SK-N-SH (cell line): Measurements from ENCODE around the gene GUCA2B. TPM values are rescaled to one million over a fixed set of nuclear protein-coding genes. Genes with fewer than 3 reads are reported as not detected.

ENCODE experiments used
- CTCF ChIA-PET: fragments of 300-600, 350-600 bp; formaldehyde crosslinking; extraction: SDS; loops from one replicate; lab custom pipeline; 2021; lab: Yijun Ruan, JAX
- POLR2A ChIA-PET: fragments of 350-600 bp; sonication (Branson Sonifier 250); formaldehyde crosslinking; extraction: SDS; loops from one replicate; lab custom pipeline; 2020; ENCODE audit warnings: antibody characterized with exemption, inconsistent platforms; lab: Yijun Ruan, JAX
- DNase-seq: peaks from one replicate; pipeline ENCODE4 v3.0.0; 2012
- H2AFZ ChIP-seq: fragments of 200-600 bp; sonication (generic); 2 replicates; pipeline ENCODE4 v1.8.1; 2016; ENCODE audit warnings: antibody characterized with exemption, mild to moderate bottlenecking, low read depth
- H3F3A ChIP-seq: fragments of 200-600 bp; sonication (generic); replicated peaks from 2 replicates; pipeline ENCODE3; 2016; ENCODE audit warnings: antibody characterized with exemption, mild to moderate bottlenecking; ENCODE audit not compliant: insufficient read depth
- H3K27ac ChIP-seq, 2 experiments: fragments of 200-500 bp in 1 of 2; fragments of 200-600 bp in 1 of 2; sonication (Bioruptor generic) in 1 of 2; sonication (generic), shearing (Covaris generic) in 1 of 2; 2 replicates each; pipeline versions ENCODE4 v1.5.1 to v1.6.1; 2014 to 2016; ENCODE audit warnings: low read depth in 2 of 2, inconsistent platforms in 1 of 2, low read length in 1 of 2, mild to moderate bottlenecking in 1 of 2, mixed read lengths in 1 of 2
- H3K27me3 ChIP-seq: fragments of 200-600 bp; sonication (generic), shearing (Covaris generic); 2 replicates; pipeline ENCODE4 v1.6.1; 2016; ENCODE audit warnings: mixed run types; ENCODE audit not compliant: insufficient read depth
- H3K36me3 ChIP-seq, 2 experiments: fragments of 200-500 bp in 1 of 2; fragments of 200-600 bp in 1 of 2; sonication (Bioruptor generic) in 1 of 2; sonication (generic) in 1 of 2; replicated peaks in 1 of 2; 2 replicates each; pipeline versions ENCODE3 to v1.5.1; 2014 to 2016; ENCODE audit warnings: low read length in 1 of 2, mild to moderate bottlenecking in 1 of 2; ENCODE audit not compliant: insufficient read depth in 2 of 2, control insufficient read depth in 1 of 2
- H3K4me1 ChIP-seq, 2 experiments: fragments of 200-500 bp in 1 of 2; fragments of 200-600 bp in 1 of 2; sonication (Bioruptor generic) in 1 of 2; sonication (generic), shearing (Covaris generic) in 1 of 2; 2 replicates each; pipeline versions ENCODE4 v1.5.1 to v1.6.1; 2014 to 2016; ENCODE audit warnings: low read depth in 1 of 2, low read length in 1 of 2, mixed run types in 1 of 2; ENCODE audit not compliant: insufficient read depth in 2 of 2, control insufficient read depth in 1 of 2
- H3K4me2 ChIP-seq: fragments of 200-600 bp; sonication (generic), shearing (Covaris generic); 2 replicates; pipeline ENCODE4 v1.6.1; 2017; ENCODE audit warnings: mixed run types
- H3K4me3 ChIP-seq, 2 experiments: fragments of 200-500 bp in 1 of 2; fragments of 200-600 bp in 1 of 2; sonication (Bioruptor generic) in 1 of 2; sonication (generic), shearing (Covaris generic) in 1 of 2; 2 replicates each; pipeline versions ENCODE4 v1.5.1 to v1.8.1; 2014 to 2016; ENCODE audit warnings: low read depth in 2 of 2, inconsistent platforms in 1 of 2, low read length in 1 of 2, mild to moderate bottlenecking in 1 of 2, mixed read lengths in 1 of 2, moderate library complexity in 1 of 2
- H3K79me2 ChIP-seq: fragments of 200-600 bp; sonication (generic); 2 replicates; pipeline ENCODE4 v1.8.1; 2017; ENCODE audit warnings: mild to moderate bottlenecking; ENCODE audit not compliant: insufficient read depth
- H3K9ac ChIP-seq: fragments of 200-600 bp; sonication (generic); 2 replicates; pipeline ENCODE4 v1.6.1; 2017; ENCODE audit warnings: mixed run types
- H3K9me2 ChIP-seq: fragments of 200-600 bp; sonication (generic); 2 replicates; pipeline ENCODE4 v1.6.1; 2017; ENCODE audit warnings: mixed run types
- H3K9me3 ChIP-seq: fragments of 200-600 bp; sonication (generic); 2 replicates; pipeline ENCODE4 v1.6.1; 2017; ENCODE audit warnings: mixed run types, mild to moderate bottlenecking, moderate library complexity
- H4K20me1 ChIP-seq: fragments of 200-600 bp; sonication (generic); 2 replicates; pipeline ENCODE4 v1.6.1; 2017; ENCODE audit warnings: mild to moderate bottlenecking, mixed run types; ENCODE audit not compliant: insufficient read depth
- CHD2 ChIP-seq: fragments of 150-350 bp; IDR thresholded peaks from 2 replicates; pipeline ENCODE4 v1.6.1; 2018; ENCODE audit warnings: low read length; ENCODE audit not compliant: partially characterized antibody
- EZH2phosphoT487 ChIP-seq: fragments of 200-600 bp; sonication (generic); IDR thresholded peaks from 2 replicates; pipeline ENCODE4 v1.6.1; 2017; ENCODE audit warnings: low read depth, mixed run types, mild to moderate bottlenecking, antibody characterized with exemption, moderate library complexity, borderline replicate concordance
- FOSL2 ChIP-seq: IDR thresholded peaks from 2 replicates; pipeline ENCODE4 v1.4.0; 2012; ENCODE audit warnings: low read depth, mild to moderate bottlenecking, moderate library complexity, borderline replicate concordance
- MEF2A ChIP-seq: IDR thresholded peaks from 2 replicates; pipeline ENCODE4 v1.4.0; 2012; ENCODE audit warnings: low read depth, borderline replicate concordance
- POLR2AphosphoS5 ChIP-seq: IDR thresholded peaks from 2 replicates; pipeline ENCODE4 v1.6.1; 2012; ENCODE audit warnings: low read depth, low read length
- RCOR1 ChIP-seq: fragments of 150-350 bp; IDR thresholded peaks from 2 replicates; pipeline ENCODE4 v1.6.1; 2017; ENCODE audit warnings: antibody characterized with exemption, low read length
- SMC3 ChIP-seq: IDR thresholded peaks from 2 replicates; pipeline ENCODE4 v1.6.1; 2012; ENCODE audit warnings: low read depth, low read length, improper control_type of control experiment
- TAF1 ChIP-seq: IDR thresholded peaks from 2 replicates; pipeline ENCODE4 v1.6.1; 2012; ENCODE audit warnings: low read depth, mild to moderate bottlenecking, low read length, moderate library complexity, borderline replicate concordance
- TEAD4 ChIP-seq: IDR thresholded peaks from 2 replicates; pipeline ENCODE4 v1.4.0; 2012; ENCODE audit warnings: mild to moderate bottlenecking, borderline replicate concordance; ENCODE audit not compliant: insufficient read depth
- WGBS: methylation state at CpG from one replicate; pipeline ENCODE4 v1.1.6; 2017; ENCODE audit warnings: low lambda C conversion rate; 5-methylcytosine and 5-hydroxymethylcytosine counted together
- polyA plus RNA-seq, 3 experiments: library from polyadenylated mRNA; depleted of rRNA; stranded (reverse); fragments of >200 nt; gene quantifications; 2 replicates each; pipeline ENCODE4 v1.2.3, GENCODE V29; 2012
- TF ChIP-seq, protein P1 (sequence below): fragments of 150-350 bp; IDR thresholded peaks from 2 replicates; pipeline ENCODE4 v1.6.1; 2016; ENCODE audit warnings: mild to moderate bottlenecking, low read depth, low read length
- TF ChIP-seq, protein P2 (sequence below): fragments of 200-600 bp; sonication (generic); IDR thresholded peaks from 2 replicates; pipeline ENCODE4 v1.6.1; 2017; ENCODE audit warnings: antibody characterized with exemption, mild to moderate bottlenecking, moderate library complexity
- TF ChIP-seq, protein P3 (sequence below): fragments of 150-350 bp; IDR thresholded peaks from 2 replicates; pipeline ENCODE4 v1.6.1; 2017; ENCODE audit warnings: antibody characterized with exemption, low read length, low read depth, borderline replicate concordance

The GUCA2B gene
- polyA plus RNA-seq, 1 of the 3 experiments (the other 2 are of a cell fraction): not detected

DNA sequence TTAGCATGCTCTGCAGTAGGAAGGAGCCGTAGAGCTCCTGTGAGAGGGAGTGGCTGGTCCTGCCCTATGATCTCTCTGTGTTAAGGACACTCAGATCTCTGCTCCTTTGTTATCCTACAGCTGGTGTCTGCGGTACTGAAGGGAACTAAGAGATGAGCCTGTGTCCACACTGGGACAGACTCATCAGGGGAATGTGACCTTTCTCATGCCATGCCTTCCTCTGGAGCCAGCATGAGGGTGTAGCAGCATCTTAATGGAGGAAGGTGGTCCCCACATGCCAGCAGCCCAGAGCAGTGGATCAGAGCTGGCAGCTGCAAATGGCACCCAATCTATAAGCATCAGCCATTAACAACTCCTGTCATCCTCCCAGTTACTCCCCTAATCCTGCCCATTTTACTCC lies 24.7 kb upstream of the GUCA2B start:
- CTCF ChIA-PET: interaction anchor here (1.0 to 2.0 kb wide), 2 partner anchors 10 to 19 kb away, joined by 4 to 5 read pairs; no protein-coding TSS in a partner anchor

DNA sequence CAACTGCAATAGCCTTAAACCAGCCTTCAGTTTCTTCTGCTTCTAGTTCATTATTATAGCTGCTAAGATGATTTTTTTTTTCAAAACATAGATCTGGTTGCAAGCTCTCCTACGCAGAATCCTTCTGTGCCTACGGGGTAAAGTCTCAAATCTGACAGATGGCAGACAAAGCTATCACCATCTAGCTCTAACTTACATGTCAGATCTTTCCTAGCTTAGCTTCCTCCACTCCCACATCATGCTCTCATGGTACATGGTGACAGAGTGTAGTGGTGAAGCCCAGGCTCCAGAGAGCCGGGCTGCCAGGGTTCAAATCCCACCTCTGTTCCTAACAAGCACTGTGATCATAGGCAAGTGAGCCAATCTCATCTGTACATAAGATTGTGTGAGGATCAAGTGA lies 24.2 kb upstream of the GUCA2B start:
- Histone ChIP-seq H3K27ac (no peak overlapping the region), H3K9me3 (no peaks in the 10 kb centered on the region), H3K4me3 (no peak overlapping the region), H3K9me2 (no peaks in the 10 kb centered on the region), H4K20me1 (no peaks in the 10 kb centered on the region), H3K4me1 (no peaks in the 10 kb centered on the region; a peak in 1 of 4 replicates)
- 33% methylated on average over 3 of the region's 3 CpGs for WGBS
- DNase-seq: no peak
- TF ChIP-seq RCOR1 (no peak), MEF2A (no peak), TAF1 (no peak), TEAD4 (no peak), SMC3 (no peak), EZH2phosphoT487 (no peak)
- TF ChIP-seq, protein P1, sequence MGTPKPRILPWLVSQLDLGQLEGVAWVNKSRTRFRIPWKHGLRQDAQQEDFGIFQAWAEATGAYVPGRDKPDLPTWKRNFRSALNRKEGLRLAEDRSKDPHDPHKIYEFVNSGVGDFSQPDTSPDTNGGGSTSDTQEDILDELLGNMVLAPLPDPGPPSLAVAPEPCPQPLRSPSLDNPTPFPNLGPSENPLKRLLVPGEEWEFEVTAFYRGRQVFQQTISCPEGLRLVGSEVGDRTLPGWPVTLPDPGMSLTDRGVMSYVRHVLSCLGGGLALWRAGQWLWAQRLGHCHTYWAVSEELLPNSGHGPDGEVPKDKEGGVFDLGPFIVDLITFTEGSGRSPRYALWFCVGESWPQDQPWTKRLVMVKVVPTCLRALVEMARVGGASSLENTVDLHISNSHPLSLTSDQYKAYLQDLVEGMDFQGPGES: no peak
- TF ChIP-seq, all 33 proteins: peak for 0
- H2AFZ ChIP-seq: no peak overlapping the region
- H3K27me3 ChIP-seq: no peaks in the 10 kb centered on the region; the same call in 1 of the 2 replicates
- ChIA-PET CTCF (interaction anchor here (2.0 kb wide), 1 partner anchor 18 kb away, joined by 5 read pairs; no protein-coding TSS in a partner anchor), POLR2A (no interaction called here)
- H3K79me2 ChIP-seq: no peaks in the 10 kb centered on the region
- H3K9ac ChIP-seq: no peak overlapping the region
- no peak overlapping the region for H3K4me2 ChIP-seq
- no peaks in the 10 kb centered on the region for H3F3A ChIP-seq
- no peaks in the 10 kb centered on the region for H3K36me3 ChIP-seq

More for the DNA sequence above, 24.7 kb upstream of the GUCA2B start:
- Histone ChIP-seq H3K4me3 (no peak overlapping the region), H4K20me1 (no peaks in the 10 kb centered on the region), H3K9ac (no peak overlapping the region), H3K4me2 (no peak overlapping the region), H3K9me3 (no peaks in the 10 kb centered on the region), H3K36me3 (no peaks in the 10 kb centered on the region), H3K9me2 (no peaks in the 10 kb centered on the region), H3K79me2 (no peaks in the 10 kb centered on the region), H3K27me3 (no peaks in the 10 kb centered on the region; the same call in 1 of the 2 replicates), H3F3A (no peaks in the 10 kb centered on the region), H2AFZ (no peak overlapping the region), H3K4me1 (no peaks in the 10 kb centered on the region; a peak in 1 of 4 replicates), H3K27ac (no peak overlapping the region)
- no peak for DNase-seq
- WGBS: 75% methylated on average over 1 of the region's 2 CpGs
- POLR2A ChIA-PET: no interaction called here
- no peak for TF ChIP-seq RCOR1
- TF ChIP-seq POLR2AphosphoS5: no peak
- TF ChIP-seq CHD2: no peak
- TF ChIP-seq, protein P1: no peak
- TF ChIP-seq FOSL2: no peak
- TF ChIP-seq, protein P2, sequence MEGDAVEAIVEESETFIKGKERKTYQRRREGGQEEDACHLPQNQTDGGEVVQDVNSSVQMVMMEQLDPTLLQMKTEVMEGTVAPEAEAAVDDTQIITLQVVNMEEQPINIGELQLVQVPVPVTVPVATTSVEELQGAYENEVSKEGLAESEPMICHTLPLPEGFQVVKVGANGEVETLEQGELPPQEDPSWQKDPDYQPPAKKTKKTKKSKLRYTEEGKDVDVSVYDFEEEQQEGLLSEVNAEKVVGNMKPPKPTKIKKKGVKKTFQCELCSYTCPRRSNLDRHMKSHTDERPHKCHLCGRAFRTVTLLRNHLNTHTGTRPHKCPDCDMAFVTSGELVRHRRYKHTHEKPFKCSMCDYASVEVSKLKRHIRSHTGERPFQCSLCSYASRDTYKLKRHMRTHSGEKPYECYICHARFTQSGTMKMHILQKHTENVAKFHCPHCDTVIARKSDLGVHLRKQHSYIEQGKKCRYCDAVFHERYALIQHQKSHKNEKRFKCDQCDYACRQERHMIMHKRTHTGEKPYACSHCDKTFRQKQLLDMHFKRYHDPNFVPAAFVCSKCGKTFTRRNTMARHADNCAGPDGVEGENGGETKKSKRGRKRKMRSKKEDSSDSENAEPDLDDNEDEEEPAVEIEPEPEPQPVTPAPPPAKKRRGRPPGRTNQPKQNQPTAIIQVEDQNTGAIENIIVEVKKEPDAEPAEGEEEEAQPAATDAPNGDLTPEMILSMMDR: no peak
- TF ChIP-seq, protein P3, sequence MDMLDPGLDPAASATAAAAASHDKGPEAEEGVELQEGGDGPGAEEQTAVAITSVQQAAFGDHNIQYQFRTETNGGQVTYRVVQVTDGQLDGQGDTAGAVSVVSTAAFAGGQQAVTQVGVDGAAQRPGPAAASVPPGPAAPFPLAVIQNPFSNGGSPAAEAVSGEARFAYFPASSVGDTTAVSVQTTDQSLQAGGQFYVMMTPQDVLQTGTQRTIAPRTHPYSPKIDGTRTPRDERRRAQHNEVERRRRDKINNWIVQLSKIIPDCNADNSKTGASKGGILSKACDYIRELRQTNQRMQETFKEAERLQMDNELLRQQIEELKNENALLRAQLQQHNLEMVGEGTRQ: no peak
